Gastroesophageal sphincter (tissue), 4 donors: Measurements from ENCODE around the gene CD38. TPM values are rescaled to one million over a fixed set of nuclear protein-coding genes. Genes with fewer than 3 reads are reported as not detected.

Experiments used
- ATAC-seq: fragments of 150-250 bp; one replicate; pipeline ENCODE4 v1.9.1; 2016; ENCODE audit warnings: mild to moderate bottlenecking, moderate library complexity
- H3K27ac ChIP-seq, 4 donors: fragments of 200-600 bp; sonication (generic) in 3 of 4; 1 replicate in 3 of 4; 2 replicates in 1 of 4; pipeline ENCODE4 v1.5.1; 2016 to 2019
- H3K27me3 ChIP-seq: fragments of 200-600 bp; sonication (generic); one replicate; pipeline ENCODE4 v1.5.1; 2019
- H3K36me3 ChIP-seq, 2 donors: fragments of 200-600 bp; sonication (generic); one replicate each; pipeline ENCODE4 v1.5.1; 2019; ENCODE audit warnings: control low read depth in 1 of 2
- H3K4me1 ChIP-seq, 3 donors: fragments of 200-600 bp; sonication (generic); 1 replicate in 2 of 3; 2 replicates in 1 of 3; pipeline ENCODE4 v1.5.1; 2016 to 2019; ENCODE audit warnings: control low read depth in 2 of 3
- H3K4me3 ChIP-seq, 2 donors: fragments of 200-600 bp; sonication (generic); one replicate each; pipeline ENCODE4 v1.5.1; 2019; ENCODE audit warnings: mild to moderate bottlenecking in 1 of 2, moderate library complexity in 1 of 2
- H3K9me3 ChIP-seq, 3 donors: fragments of 200-600 bp; sonication (generic); one replicate each; pipeline ENCODE4 v1.5.1; 2017 to 2019; ENCODE audit warnings: control low read depth in 2 of 3
- CTCF ChIP-seq, 4 experiments: fragments of 200-600 bp in 2 of 4; fragments of 450-650 bp in 2 of 4; sonication (generic) in 1 of 4; IDR thresholded peaks; one replicate each; pipeline ENCODE4 v1.5.1; 2017 to 2019; ENCODE audit warnings: antibody characterized with exemption in 4 of 4, mild to moderate bottlenecking in 2 of 4, moderate library complexity in 2 of 4
- EP300 ChIP-seq: sonication (generic); formaldehyde crosslinking; IDR thresholded peaks from one replicate; pipeline ENCODE4 v1.6.1; 2017; ENCODE audit warnings: antibody characterized with exemption, mild to moderate bottlenecking
- POLR2A ChIP-seq, 2 donors: fragments of 450-650 bp; IDR thresholded peaks; one replicate each; pipeline ENCODE4 v1.6.1; 2017; ENCODE audit warnings: antibody characterized with exemption in 2 of 2, mild to moderate bottlenecking in 2 of 2, moderate library complexity in 1 of 2
- POLR2AphosphoS5 ChIP-seq: sonication (generic); formaldehyde crosslinking; IDR thresholded peaks from one replicate; pipeline ENCODE4 v1.6.1; 2017; ENCODE audit warnings: antibody characterized with exemption
- WGBS, 2 donors: methylation state at CpG; one replicate each; pipeline ENCODE4 v1.1.5; 2018; ENCODE audit warnings: low coverage in 1 of 2; 5-methylcytosine and 5-hydroxymethylcytosine counted together
- total RNA-seq, 4 donors: library from RNA; depleted of rRNA; stranded (reverse); fragments of >200 nt; gene quantifications; one replicate each; pipeline ENCODE4 v1.1.0, GENCODE V29; 2016

The CD38 gene
- total RNA-seq, 4 donors from 2014 or later = 1.0 to 5.8 (median 2.4) TPM

GRCh38 chr4:15753786-15754185 lies 24.3 kb upstream of the CD38 start:
- Histone ChIP-seq H3K27ac (no peak overlapping the region), H3K36me3 (no peaks in the 10 kb centered on the region), H3K4me1 (no peaks in the 10 kb centered on the region), H3K27me3 (no peaks in the 10 kb centered on the region), H3K9me3 (no peaks in the 10 kb centered on the region), H3K4me3 (no peak overlapping the region)
- peak; percentile 68 for ATAC-seq
- 45 to 52% methylated on average over 3 to 4 of the region's 4 CpGs for WGBS, 2 donors
- TF ChIP-seq POLR2A (IDR thresholded peaks at IDR 0.05) (no peak), EP300 (no peak), CTCF (IDR thresholded peaks at IDR 0.05) (no peak), POLR2AphosphoS5 (no peak)

DNA sequence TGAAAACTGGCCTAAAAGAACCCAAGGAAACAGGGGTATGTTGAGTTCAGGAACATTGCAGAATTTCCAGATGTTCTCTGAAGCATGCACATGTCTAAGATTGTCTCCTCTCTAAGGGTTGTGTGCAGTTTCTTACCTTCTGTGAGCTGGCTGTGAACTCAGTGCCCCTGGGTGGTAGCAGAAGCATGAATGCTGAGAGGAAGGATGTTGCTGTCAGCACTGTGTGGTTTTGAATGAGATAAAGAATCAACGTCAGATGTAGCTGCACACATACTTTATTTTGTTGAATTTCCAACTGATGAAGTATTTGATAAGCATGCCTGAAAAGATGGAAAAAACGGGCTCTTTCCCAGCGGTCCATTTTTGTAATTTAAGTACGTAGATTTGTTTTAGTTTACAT lies 23.8 kb upstream of the CD38 start:
- Histone ChIP-seq H3K4me1 (no peaks in the 10 kb centered on the region), H3K27me3 (no peaks in the 10 kb centered on the region), H3K9me3 (no peaks in the 10 kb centered on the region), H3K36me3 (no peaks in the 10 kb centered on the region), H3K27ac (no peak overlapping the region), H3K4me3 (no peak overlapping the region)
- WGBS, 2 donors = 66 to 100% methylated on average over 4 of the region's 4 CpGs
- TF ChIP-seq CTCF (IDR thresholded peaks at IDR 0.05) (no peak), POLR2A (IDR thresholded peaks at IDR 0.05) (no peak), EP300 (no peak), POLR2AphosphoS5 (no peak)
- no peak for ATAC-seq

DNA sequence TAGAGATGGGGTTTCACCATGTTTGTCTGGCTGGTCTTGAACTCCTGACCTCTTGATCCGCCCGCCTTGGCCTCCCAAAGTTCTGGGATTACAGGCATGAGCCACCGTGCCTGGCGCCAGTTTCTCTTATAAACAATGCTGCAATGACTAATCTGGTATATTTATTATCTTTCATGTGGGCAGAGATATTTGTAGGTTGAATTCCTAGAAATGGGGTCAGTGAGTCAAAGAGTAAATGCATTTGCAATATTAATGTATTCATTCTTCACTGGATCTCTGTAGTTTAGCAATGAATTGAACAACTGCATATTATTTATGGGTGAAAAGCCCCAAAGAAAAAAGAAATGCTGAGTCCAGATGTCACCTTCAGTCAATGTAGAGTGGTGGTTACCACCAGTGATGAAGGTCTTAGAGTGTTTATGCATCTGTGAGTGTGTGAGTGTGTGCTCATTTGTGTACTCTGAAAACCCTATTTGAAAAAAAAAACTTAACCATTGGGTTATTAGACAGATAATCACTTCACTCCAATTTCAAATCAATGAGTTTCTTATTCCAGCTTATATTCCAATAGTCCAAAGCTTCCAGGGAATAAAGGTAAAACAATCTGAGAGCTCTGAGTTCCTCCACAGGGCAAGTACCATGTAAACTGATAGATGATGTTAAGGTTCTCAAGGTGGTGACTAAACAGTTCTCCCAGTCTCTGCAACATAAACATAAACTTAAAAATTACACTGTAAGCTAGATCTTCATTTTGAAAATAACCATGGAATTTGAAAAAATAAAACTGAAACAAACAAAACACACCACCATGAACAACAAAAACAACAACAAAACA lies 22.6 kb upstream of the CD38 start:
- Histone ChIP-seq H3K9me3 (no peaks in the 10 kb centered on the region), H3K4me1 (no peaks in the 10 kb centered on the region), H3K4me3 (no peak overlapping the region), H3K27ac (no peak overlapping the region), H3K36me3 (no peaks in the 10 kb centered on the region), H3K27me3 (no peaks in the 10 kb centered on the region)
- no peak for TF ChIP-seq POLR2A (IDR thresholded peaks at IDR 0.05)
- TF ChIP-seq POLR2AphosphoS5 = no peak
- TF ChIP-seq CTCF (IDR thresholded peaks at IDR 0.05) = no peak
- TF ChIP-seq EP300 = no peak
- ATAC-seq = no peak
- 90% methylated on average over 4 of the region's 4 CpGs; no CpG with 5 or more reads in 1 of the 2 donors for WGBS, 2 donors

DNA sequence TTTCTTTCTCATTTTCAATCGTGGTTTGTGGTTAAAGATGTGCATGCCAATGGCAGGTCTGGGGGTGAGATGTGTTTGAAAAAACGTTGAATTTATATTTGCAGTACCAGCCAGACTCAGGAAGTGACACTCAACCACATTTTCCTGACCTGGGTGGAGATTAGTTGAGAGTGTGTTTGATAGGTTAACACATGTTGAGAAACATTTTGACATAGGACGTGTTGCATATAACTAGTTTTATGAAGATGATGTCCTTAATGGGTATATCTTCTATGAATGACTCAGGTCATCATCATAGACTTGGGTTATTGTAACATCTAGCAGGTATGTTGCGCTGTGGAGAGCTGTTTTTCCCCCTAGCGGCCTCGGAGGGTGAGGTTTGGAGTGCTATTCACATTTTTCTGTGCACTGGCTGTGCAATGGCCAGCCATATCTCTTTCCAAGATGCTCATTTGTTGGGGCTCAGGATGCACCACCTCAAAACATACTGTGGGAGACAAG lies 21.7 kb upstream of the CD38 start:
- 48 to 100% methylated on average over 4 to 6 of the region's 6 CpGs for WGBS, 2 donors
- no peaks in the 10 kb centered on the region for H3K4me1 ChIP-seq
- H3K4me3 ChIP-seq = no peak overlapping the region
- no peaks in the 10 kb centered on the region for H3K36me3 ChIP-seq
- H3K9me3 ChIP-seq = no peaks in the 10 kb centered on the region
- H3K27me3 ChIP-seq = no peaks in the 10 kb centered on the region
- TF ChIP-seq POLR2AphosphoS5 (no peak), EP300 (no peak), CTCF (IDR thresholded peaks at IDR 0.05) (no peak), POLR2A (IDR thresholded peaks at IDR 0.05) (no peak)
- ATAC-seq = no peak
- no peak overlapping the region for H3K27ac ChIP-seq

GRCh38 chr4:15757054-15757453 lies 21.1 kb upstream of the CD38 start:
- no peak for ATAC-seq
- Histone ChIP-seq H3K27me3 (no peaks in the 10 kb centered on the region), H3K27ac (no peak overlapping the region), H3K4me3 (no peak overlapping the region), H3K9me3 (no peaks in the 10 kb centered on the region), H3K4me1 (no peaks in the 10 kb centered on the region), H3K36me3 (no peaks in the 10 kb centered on the region)
- 70 to 73% methylated on average over 4 of the region's 4 CpGs for WGBS, 2 donors
- TF ChIP-seq CTCF (IDR thresholded peaks at IDR 0.05) (no peak), EP300 (no peak)
